GM18498 (cell line): ENCODE measurements around the gene TDRD10.
"Not testable (repeated sequence)": the region's sequence is repeated elsewhere in the genome, so short reads cannot be mapped to it uniquely, and the experiment has no call there.

Experiments used
- ATAC-seq: cut with Tn5 transposase; IDR thresholded peaks from one replicate; pipeline ENCODE4 v1.9.1; 2021; ENCODE audit warnings: mild to moderate bottlenecking, moderate library complexity; ENCODE audit not compliant: unreplicated experiment

The TDRD10 gene

DNA sequence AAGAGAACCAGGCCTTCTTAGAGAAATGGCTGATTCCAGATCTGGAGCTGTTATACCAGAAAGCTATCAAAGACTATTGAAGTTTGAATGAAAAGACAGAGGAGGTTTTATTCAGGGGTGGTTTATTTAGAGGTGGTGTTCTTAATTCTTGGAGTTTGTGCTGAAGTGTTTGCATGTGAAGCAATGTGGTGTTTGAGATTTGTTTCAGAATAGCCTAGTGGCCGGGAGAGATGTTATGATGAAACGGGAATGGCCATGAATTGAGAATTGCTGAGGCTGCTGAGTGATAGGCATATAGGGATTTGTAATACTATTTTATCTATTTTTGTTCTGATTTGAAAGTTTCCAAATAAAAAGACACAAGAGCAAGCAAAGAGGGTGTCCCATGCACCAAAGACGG is 10.7 kb downstream of the TDRD10 start:
- no peak for ATAC-seq

DNA sequence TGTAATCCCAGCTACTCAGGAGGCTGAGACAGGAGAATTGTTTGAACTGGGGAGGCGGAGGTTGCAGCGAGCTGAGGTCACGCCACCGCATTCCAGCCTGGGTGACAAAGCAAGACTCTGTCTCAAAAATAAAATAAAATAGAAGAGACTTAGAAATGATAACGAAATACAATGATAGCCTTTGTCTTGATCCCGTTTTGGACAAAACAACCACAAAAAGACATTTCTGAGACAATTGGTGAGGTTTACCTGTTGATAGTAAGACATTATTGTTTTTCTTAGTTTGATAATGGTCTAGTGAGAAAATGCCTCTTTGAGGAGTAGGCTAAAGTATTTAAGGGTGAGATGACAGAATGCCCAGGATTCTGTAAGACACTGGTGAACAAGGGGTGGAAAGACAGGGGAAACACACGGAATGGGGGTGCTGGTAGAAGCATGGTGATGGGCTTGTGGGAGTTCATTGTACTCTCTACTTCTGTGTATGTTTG is 12.1 kb downstream of the TDRD10 start:
- ATAC-seq = no peak

DNA sequence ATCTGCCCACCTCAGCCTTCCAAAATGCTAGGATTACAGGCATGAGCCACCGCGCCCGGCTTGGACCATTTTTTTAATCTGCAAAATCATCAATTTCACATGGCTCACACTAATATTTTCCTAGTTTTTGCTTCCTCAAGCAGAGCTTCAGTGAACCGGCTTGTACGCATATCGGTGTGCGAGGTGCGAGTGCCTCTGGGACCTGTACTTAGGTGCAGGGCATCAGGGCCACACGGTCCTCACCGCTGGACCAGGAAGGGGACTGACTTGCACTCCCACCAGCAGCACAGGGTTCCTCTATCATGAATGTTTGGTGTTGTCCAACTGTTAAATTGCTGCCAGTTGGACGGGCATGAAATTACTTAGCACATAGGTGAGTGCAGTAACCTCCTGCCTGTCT is 15.6 kb downstream of the TDRD10 start:
- ATAC-seq = no peak

DNA sequence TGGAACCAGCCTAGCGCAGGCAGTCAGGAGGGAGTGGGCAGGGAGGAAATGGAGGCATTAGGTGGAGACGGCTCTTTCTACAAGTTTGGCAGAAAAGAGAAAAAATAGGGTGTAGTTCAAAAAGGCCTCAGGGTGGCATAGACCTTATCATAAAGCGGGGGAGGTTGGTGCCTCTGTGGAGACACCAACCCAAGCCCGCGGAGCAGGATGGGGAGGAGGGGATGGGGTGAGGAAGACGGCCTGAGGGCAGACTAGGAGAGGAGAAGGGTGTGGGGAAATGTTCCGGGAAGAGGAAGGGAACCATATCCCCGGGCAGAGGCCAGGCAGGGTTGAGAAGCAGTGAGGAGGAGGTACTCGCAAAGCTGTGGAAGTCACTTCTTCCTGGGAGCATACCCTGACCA is 17.6 kb downstream of the TDRD10 start:
- ATAC-seq = no peak

DNA sequence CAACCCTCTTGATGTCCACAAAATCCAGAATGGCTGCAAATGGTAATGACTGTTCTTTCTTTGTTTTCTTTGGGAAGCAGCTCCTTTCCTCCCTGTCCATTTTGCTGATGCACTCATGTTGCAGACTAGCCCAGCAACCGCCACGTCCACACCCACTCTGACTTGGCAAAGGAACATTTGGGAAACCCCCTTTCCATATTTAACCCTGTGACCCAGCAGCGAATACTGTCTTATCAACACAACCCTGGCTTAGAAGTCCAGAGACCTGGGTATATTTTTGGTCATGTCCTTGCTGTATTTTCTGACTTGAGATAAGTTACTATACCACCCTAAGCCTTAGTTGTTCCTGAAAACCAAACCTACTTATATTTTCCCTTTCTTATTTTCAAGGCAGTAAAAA is 18.3 kb downstream of the TDRD10 start:
- ATAC-seq = no peak

DNA sequence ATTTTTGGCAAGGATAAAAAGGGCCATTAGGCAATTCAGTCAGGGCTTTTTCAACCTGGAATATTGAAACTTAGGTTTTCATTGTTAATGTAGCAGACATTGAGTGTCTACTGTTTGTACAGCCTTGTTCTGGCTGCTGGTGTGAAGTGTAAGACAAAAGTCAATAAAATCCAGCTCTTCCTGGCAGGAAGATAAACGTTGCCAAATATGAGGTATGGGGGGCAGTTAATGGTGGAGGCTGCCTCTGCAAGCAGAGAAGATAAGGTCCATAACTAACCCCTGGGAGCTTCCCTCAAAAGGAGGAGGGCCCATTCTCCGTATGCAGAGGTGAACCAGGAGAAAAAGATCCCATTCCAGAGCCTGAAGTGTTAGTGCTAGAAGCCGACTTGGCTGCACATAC is 19.7 kb downstream of the TDRD10 start:
- ATAC-seq = no peak

DNA sequence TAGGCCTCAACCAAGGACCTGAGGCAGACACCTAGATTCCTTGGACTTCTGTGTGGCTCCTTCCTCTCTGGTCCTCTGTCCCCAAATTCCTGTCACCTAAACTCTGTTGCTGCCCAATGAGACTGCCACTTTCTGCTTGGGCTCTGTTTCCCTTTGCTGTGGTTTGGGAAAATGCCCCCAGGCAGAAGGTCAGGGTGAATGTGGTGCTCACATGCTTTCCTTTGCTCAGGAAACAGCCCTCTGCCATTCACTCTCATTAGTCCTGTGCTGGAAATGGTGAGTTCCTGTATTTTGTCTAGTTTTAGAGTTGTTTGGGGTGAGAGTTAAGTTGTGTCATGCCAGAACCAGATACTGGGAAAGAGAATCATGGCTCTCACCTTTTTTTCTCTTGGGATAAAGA is 22.9 kb downstream of the TDRD10 start:
- ATAC-seq = no peak

DNA sequence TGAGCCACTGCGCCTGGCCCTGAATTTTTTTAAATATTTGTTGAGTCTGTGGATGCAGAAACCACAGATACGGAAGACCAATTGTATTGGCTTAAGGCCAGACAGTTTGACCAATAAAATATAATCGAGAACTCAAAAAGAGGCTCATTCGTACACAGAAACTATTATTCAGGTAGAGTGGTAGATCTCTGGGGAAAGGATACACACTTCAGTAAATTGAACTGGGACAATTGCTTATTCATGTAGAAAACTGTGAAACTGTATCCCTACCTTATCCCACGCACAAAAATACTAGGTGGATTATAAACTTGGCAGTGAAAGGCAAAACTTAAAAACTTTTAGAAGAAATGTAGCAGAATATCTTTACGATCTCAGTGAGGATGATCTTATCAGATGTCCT is 25.2 kb downstream of the TDRD10 start:
- no peak for ATAC-seq

DNA sequence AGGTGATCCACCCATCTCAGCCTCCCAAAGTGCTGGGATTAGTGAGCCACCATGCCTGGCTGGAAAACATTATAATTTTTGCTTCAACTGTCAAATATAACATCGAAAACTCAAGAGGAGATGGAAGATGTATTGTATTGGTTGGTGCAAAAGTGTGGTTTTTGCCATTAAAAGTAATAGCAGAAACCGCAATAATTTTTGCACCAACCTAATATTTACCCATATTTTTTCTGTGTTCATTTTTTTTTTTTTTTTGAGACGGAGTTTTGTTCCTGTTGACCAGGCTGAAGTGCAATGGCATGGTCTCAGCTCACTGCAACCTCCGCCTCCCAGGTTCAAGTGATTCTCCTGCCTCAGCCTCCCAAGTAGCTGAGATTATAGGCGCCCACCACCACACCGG is 27.3 kb downstream of the TDRD10 start:
- ATAC-seq = no peak

DNA sequence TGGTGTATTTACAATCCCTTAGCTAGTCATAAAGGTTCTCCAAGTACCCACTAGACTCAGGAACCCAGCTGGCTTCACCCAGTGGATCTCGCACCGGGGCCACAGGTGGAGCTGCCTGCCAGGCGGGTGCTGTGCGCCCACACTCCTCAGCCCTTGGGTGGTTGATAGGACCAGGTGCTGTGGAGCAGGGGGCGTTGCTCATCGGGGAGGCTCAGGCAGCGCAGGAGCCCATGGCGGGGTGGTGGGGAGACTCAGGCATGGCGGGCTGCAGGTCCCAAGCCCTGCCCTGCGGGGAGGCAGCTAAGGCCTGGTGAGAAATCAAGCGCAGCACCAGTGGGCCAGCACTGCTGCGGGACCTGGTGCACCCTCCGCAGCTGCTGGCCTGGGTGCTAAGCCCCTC is 29.9 kb downstream of the TDRD10 start:
- not testable (repeated sequence) for ATAC-seq

DNA sequence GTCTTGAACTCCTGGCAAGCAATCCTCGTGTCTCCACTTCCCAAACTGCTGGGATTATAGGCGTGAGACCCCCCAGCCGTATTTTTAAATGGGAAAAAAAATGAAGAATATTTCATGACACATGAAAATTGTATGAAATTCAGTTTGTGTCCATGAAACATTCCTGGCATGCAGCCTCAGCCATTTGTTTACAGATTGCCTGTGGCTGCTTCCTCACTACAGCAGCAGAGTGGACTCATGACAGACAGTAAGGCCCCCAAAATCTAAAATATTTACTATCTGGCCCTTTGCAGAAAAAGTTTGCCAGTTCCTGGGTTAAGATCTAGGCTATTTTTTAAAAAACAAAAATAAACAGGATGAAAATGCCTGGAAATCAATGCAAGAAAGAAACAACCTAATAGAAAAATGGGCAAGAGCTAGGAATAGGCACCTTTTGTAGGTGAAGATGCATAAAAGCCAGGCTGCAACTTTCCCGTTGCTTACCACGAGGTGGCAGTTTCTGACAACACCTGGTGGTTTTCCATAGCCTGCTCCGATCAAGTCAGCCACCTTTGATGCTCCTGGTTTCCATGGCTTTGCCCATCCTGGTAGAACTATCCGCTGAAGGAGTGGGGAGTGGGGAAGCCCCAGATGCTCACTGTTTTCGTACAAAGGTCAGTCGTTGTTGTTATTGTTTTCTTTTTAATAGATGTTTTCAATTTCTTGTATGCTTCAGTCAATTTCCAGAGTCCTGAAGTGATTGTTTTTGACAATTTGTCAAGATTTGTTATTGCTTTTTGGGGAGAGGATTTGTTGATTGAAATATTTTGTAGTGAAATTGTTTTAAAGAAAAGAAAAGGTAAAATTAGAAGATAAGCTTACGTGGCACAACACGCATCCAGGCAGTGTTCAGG is 32.2 kb downstream of the TDRD10 start:
- ATAC-seq = no peak

DNA sequence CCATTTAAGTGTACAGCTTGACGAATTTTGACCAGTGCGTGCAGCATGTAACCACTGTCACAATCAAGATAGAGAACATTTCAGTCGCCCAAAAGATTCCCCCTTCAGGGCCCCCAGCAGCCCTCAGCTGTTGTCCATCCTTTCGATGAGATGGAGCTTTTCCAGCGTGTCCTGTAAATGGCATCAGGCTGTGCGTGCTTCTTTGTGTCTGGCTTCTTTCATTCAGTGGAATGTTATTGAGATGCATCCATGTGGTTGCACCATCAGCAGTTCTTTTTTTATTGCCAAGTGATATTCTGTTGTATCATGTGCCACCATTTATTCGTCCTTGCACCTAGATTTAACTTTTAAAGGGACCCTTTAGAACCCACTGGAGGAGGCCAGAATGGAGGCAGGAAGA is 34.6 kb downstream of the TDRD10 start:
- no peak for ATAC-seq

DNA sequence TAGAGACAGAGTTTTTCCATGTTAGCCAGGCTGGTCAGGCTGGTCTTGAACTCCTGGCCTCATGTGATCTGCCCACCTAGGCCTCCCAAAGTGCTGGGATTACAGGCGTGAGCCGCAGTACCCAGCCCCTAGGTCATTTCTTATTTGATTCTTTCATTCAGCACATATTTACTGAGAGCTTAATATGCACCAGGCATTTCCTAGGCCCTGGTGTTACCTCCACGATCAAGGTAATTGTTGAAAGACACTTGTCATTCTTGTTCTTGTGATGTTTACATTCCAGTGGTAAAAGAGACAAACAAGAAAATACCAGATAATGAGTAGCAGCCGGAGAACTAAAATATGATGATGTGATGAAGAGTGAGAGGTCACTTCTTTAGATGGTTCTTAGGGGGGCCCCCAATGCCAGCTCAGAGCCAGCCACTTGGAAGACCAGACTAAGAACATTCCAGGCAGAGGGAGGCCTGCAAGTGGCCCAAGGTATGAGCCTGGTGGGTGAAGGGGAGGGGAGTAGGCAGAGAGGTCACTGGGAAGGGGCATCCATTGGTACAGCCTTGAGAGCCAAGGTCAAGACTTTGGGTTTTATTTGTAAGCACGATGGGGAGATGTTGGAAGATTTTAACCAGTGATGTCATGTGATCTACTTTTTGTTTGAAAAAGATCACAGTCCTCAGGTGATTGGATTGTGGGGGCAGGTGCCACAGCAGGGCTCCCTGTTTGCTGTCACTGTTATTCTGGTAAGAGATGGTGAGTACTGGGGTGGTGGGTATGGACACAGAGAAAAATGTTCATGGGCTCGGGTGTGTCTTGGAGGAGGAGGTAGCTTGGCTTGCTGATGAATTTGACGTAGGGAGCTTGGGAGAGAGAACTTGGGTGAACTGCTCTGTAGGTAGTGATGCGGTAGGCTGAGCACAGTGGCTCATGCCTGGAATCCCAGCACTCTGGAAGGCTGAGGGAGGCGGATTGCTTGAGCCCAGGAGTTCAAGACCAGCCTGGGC is 37.8 kb downstream of the TDRD10 start:
- no peak for ATAC-seq

DNA sequence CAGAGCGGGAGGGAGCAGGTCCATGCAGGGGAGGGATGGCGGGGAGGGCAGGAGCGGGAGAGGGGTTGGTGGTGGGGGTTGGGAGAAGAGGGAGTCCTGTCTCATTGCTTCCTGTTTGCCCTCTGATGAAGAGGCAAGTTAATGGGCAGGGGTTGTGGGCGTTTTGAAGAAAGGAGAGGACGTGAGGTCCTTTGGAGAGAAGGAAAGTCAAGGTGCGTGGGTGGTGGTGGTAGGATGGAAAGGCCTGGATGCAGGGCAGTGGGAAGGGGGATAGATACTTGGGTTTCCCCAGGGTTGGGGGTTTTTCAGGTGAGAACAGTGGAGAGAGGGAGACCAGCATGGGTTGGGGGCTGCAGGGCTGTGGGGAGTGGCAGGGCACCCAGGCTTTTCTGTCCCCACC is 39.2 kb downstream of the TDRD10 start:
- no peak for ATAC-seq

DNA sequence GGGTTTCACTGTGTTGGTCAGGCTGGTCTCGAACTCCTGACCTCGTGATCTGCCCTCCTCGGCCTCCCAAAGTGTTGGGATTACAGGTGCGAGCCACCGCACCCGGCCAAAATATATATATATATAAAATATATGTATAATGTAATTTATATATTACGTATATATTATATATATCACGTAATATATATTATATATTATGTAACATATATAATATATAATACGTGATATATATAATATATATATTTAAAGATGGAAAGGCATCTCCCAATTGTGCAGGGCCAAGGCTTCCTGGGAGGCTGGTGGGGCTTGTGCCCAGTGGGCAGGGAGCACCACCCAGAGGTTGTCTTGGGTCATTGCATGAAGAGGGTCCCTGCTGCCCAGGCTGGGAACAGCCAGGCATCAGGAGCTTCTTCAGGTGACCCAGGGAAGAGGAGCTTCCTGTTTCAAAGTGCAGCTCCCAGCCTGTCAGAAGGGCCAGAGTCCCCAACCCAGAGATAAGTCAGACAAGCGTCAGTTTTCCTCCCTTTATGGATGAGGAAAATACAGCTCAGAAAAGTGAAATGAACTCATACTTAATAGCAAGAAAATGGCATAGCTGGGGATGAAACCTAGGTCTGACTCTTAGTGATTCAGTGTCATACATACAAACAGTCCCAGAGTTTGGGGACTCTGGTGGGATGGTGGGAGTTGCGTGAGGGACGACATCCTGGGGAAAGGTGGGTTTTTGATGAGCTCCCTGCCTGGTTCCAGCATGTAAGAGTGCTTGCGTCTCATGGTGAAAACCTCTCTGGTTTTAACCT is 44.4 kb downstream of the TDRD10 start:
- peak; percentile 44 for ATAC-seq

DNA sequence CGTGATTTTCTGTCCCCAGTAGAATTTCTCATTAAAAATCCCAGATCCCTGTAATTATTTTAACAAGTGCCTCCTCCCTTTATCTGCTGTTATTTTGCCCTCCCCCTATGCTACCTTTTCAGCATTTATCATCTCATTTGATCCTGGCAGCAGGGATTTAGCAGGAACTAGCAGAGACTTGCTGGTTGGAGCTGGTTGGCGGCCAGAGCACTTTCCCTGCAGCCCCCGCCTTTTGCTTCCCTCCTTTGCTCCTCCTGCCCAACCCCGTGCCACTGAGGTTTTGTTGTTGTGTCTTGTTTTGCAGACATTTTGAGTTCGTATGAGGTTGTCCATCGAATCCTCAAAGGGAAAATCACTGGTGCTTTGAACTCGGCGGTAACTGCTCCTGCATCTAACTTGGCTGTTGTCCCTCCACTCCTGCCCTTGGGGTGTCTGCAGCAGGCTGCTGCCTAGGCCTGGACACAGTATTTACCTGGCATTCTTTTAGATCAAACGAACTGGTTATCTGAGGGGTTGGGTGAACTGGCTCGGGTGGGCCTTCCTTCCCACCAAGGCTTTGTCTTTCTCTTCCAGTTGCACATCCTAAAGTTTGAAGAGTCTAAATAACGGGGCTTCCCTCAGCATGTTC is 45.2 kb downstream of the TDRD10 start:
- ATAC-seq = no peak

DNA sequence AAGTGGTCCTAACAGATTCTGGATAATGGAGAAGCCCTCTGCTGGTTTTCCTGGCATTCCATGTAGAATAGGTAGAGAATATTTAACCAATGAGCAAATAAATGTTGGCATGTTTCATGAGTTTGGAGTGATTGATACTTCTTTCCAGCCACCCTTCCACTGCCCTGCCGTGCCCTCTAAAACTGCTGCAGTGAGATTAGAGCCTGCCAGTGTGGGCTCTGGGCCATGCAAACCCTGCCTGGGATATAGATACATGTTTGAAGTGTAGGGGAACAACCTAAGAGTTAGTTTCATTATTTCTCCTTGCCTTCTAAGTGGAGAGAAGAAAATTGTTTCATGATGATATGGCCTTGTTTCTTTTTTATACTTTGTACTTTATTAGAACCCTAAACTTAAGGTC is 46.0 kb downstream of the TDRD10 start:
- ATAC-seq = no peak

DNA sequence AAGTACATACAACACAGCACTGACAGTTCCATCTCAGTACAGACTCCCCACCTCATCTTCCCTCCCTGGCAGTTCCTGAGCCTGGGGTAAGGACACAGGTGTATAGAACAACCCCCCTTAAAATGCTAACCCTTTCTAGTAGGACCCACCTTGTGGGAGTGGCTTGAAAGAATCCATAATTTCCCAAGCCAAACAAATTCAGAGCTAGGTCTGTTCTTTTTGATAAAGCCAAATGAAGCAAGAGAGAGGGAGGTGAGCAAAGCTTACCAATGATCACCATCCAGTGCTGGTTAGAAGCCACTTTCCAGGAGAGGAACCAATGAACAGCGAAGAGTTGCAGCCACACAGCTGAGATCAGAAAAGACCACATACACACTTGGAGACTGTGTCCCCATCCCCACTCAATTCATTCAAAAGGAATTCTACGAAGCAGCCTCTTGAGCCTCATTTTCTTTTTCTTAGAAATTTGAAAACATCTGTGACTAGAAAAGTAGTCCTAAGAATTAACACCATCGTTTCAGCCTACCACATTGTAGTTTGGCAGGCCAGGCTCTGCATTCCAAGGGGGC is 47.3 kb downstream of the TDRD10 start:
- ATAC-seq = no peak

DNA sequence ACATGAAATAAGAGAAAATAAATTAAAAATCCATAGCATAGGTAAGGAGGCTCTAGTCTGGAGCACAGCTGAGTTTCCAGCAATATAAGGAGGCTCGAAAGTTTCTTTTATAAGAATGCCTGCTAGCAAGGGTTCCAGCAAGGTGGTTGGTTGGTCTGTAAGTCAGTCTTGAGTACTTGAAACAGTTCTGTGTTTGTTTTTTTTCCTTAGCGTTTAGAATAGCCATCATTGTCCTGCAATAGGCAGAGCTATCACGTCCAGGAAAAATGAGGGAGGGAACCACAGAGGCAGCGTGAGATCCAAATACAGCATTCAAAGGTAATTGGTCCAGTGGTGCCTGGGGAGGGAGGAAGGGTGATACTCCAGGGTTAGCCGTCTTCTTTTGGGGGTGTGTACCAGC is 48.1 kb downstream of the TDRD10 start:
- no peak for ATAC-seq

DNA sequence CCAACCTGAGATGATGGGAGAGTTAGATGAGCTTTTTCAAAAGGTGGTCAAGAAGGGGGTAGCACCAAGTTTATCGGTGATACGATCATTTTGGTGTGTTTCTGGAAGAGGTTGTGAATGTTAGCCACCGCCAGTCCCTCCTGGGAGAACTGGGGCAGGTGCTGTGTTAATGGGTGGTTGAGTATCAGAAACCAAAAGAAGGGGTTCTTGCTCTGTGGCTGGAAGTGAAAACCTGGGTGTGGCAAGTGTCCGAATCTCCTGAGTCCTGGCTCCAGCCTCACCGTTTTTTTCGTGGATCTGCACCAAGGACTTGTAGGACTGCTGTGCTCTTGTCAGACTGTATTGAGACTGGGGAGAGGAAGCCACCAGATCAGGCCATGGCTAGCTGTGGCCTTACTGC is 48.6 kb downstream of the TDRD10 start:
- no peak for ATAC-seq
